ENCODE data around the gene SYNCRIP.
"Not testable (repeated sequence)": the region's sequence is repeated elsewhere in the genome, so short reads cannot be mapped to it uniquely, and the experiment has no call there.

Gene SYNCRIP

GRCh38 chr6:85594197-85594930 is 48.3 kb downstream of the SYNCRIP start:
- DNase-seq (ENCODE audit: low read depth in 2 of 2), result no peak

- DNase-seq (ENCODE audit: low read depth in 2 of 2), result peak; percentile 57 to 65
Observed at GRCh38 chr6:85593438-85594196, 49.1 kb downstream of the SYNCRIP start, which contains the start of gene SNX14. SNX14 (minus strand) TSS chr6:85593858; CDS start chr6:85593718, 140 bp downstream.

GRCh38 chr6:85592033-85592432 is 50.7 kb downstream of the SYNCRIP start:
- no peak for DNase-seq (ENCODE audit: low read depth in 2 of 2)

GRCh38 chr6:85591207-85591606 is 51.5 kb downstream of the SYNCRIP start:
- no peak for DNase-seq (ENCODE audit: low read depth in 2 of 2)

GRCh38 chr6:85585741-85586140 is 56.9 kb downstream of the SYNCRIP start:
- no peak for DNase-seq (ENCODE audit: low read depth in 2 of 2)

GRCh38 chr6:85582832-85583231 is 59.9 kb downstream of the SYNCRIP start:
- DNase-seq (ENCODE audit: low read depth in 2 of 2), result not testable (repeated sequence)

GRCh38 chr6:85581572-85581971 is 61.1 kb downstream of the SYNCRIP start:
- no peak for DNase-seq (ENCODE audit: low read depth in 2 of 2)

GRCh38 chr6:85580878-85581267 is 61.8 kb downstream of the SYNCRIP start:
- DNase-seq (ENCODE audit: low read depth in 2 of 2), result no peak

GRCh38 chr6:85580118-85580877 is 62.4 kb downstream of the SYNCRIP start:
- DNase-seq (ENCODE audit: low read depth in 2 of 2), result no peak

- no peak for DNase-seq (ENCODE audit: low read depth in 2 of 2)
Observed at GRCh38 chr6:85579581-85579980, 63.1 kb downstream of the SYNCRIP start.

- DNase-seq (ENCODE audit: low read depth in 2 of 2), result no peak
Observed at GRCh38 chr6:85576476-85576875, 66.2 kb downstream of the SYNCRIP start.

GRCh38 chr6:85574932-85575598 is 67.6 kb downstream of the SYNCRIP start:
- DNase-seq (ENCODE audit: low read depth in 2 of 2), result no peak

- no peak for DNase-seq (ENCODE audit: low read depth in 2 of 2)
Observed at GRCh38 chr6:85569323-85569722, 73.4 kb downstream of the SYNCRIP start.

- DNase-seq (ENCODE audit: low read depth in 2 of 2), result no peak
Observed at GRCh38 chr6:85568411-85568810, 74.3 kb downstream of the SYNCRIP start.

- DNase-seq (ENCODE audit: low read depth in 2 of 2), result no peak
Observed at GRCh38 chr6:85565736-85566135, 77.0 kb downstream of the SYNCRIP start.

GRCh38 chr6:85564223-85564622 is 78.5 kb downstream of the SYNCRIP start:
- not testable (repeated sequence) for DNase-seq (ENCODE audit: low read depth in 2 of 2)
